Measurements from ENCODE around the gene UNK.

The UNK gene

GRCh38 chr17:75783803-75784472 lies 668 bp upstream of the UNK start:
- no peak for TF ChIP-seq CTCF (IDR thresholded peaks at IDR 0.05; ENCODE audit: low read depth, low read length)
- DNase-seq (ENCODE audit: extremely low read depth, low read depth) = no peak

- no peak for TF ChIP-seq CTCF (IDR thresholded peaks at IDR 0.05; ENCODE audit: low read depth, low read length)
- peak; percentile 81 for DNase-seq (ENCODE audit: extremely low read depth, low read depth)
These were observed 647 bp downstream of the UNK start for GRCh38 chr17:75785016-75785890.

GRCh38 chr17:75791254-75791653 lies 6.6 kb downstream of the UNK start:
- TF ChIP-seq CTCF (IDR thresholded peaks at IDR 0.05; ENCODE audit: low read depth, low read length) = no peak
- DNase-seq (ENCODE audit: extremely low read depth, low read depth) = no peak

GRCh38 chr17:75793460-75793859 lies 8.9 kb downstream of the UNK start:
- DNase-seq (ENCODE audit: extremely low read depth, low read depth) = no peak
- TF ChIP-seq CTCF (IDR thresholded peaks at IDR 0.05; ENCODE audit: low read depth, low read length) = no peak

GRCh38 chr17:75795820-75796607 lies 11.4 kb downstream of the UNK start:
- no peak for DNase-seq (ENCODE audit: extremely low read depth, low read depth)
- TF ChIP-seq CTCF (IDR thresholded peaks at IDR 0.05; ENCODE audit: low read depth, low read length) = no peak

GRCh38 chr17:75799402-75799801 lies 14.8 kb downstream of the UNK start:
- TF ChIP-seq CTCF (IDR thresholded peaks at IDR 0.05; ENCODE audit: low read depth, low read length) = no peak
- DNase-seq (ENCODE audit: extremely low read depth, low read depth) = no peak

Measured in AG09319 (cell line).